Measurements from ENCODE around the gene CEP89. TPM values are rescaled to one million over a fixed set of nuclear protein-coding genes. Genes with fewer than 3 reads are reported as not detected.

CEP89 gene
- polyA plus RNA-seq, 1 donor (not counting 4 experiments of a cell fraction or from before 2014, with no cell fraction given) = 11.2 TPM

- H3K9me1 ChIP-seq (ENCODE audit: control insufficient read depth, extremely low read depth, insufficient read depth, low read length) = no peaks in the 10 kb centered on the region
- TF ChIP-seq CTCF (optimal IDR thresholded peaks at IDR 0.05 in 1 of 3, IDR thresholded peaks at IDR 0.05 in 1 of 3, conservative IDR thresholded peaks at IDR 0.05 in 1 of 3; ENCODE audit: extremely low read depth in 1 of 3, insufficient read depth in 2 of 3, low read length in 3 of 3) = no peak
- no peak for TF ChIP-seq EZH2 (IDR thresholded peaks at IDR 0.05; ENCODE audit: low read length)
- H3K27ac ChIP-seq (ENCODE audit: control insufficient read depth, insufficient read depth, low read length) = no peak overlapping the region
- no peak overlapping the region for H3K4me2 ChIP-seq (ENCODE audit: control insufficient read depth, extremely low read depth, insufficient read depth, low read depth, low read length)
- H3K27me3 ChIP-seq (ENCODE audit: control insufficient read depth, extremely low read depth, insufficient read depth, low read length) = no peaks in the 10 kb centered on the region
- dilution Hi-C loops (cut with MboI; ENCODE audit: extremely low pct_ligation_motif_present, low sequenced_read_pairs) = no loop called here
- H3K9me3 ChIP-seq (ENCODE audit: control insufficient read depth, low read depth, low read length) = no peaks in the 10 kb centered on the region
- H3K9ac ChIP-seq (ENCODE audit: control insufficient read depth, extremely low read depth, insufficient read depth, low read length) = no peak overlapping the region
- H2AFZ ChIP-seq (ENCODE audit: control insufficient read depth, low read length) = no peak overlapping the region
- H3K79me2 ChIP-seq (ENCODE audit: control insufficient read depth, insufficient read depth, low read length) = no peaks in the 10 kb centered on the region
- FAIRE-seq (no peak), DNase-seq (ENCODE audit: low read depth, low spot score) (no peak)
- no peaks in the 10 kb centered on the region for H3K4me1 ChIP-seq (ENCODE audit: control insufficient read depth, extremely low read depth, insufficient read depth, low read length)
- H4K20me1 ChIP-seq (ENCODE audit: control insufficient read depth, extremely low read depth, insufficient read depth, low read length) = no peaks in the 10 kb centered on the region
- peaks cover 0 to 3% of the 10 kb centered on the region in 2 experiments for H3K36me3 ChIP-seq (ENCODE audit: control insufficient read depth in 2 of 2, extremely low read depth in 1 of 2, insufficient read depth in 2 of 2, low read length in 2 of 2)
- H3K4me3 ChIP-seq (ENCODE audit: control insufficient read depth in 2 of 3, extremely low read depth in 1 of 3, insufficient read depth in 2 of 3, low read depth in 1 of 3, low read length in 3 of 3) = no peak overlapping the region
These were observed 28.8 kb upstream of the CEP89 start for GRCh38 chr19:33000510-33000909.

- no peak overlapping the region for H3K4me3 ChIP-seq (ENCODE audit: control insufficient read depth in 2 of 3, extremely low read depth in 1 of 3, insufficient read depth in 2 of 3, low read depth in 1 of 3, low read length in 3 of 3)
- H2AFZ ChIP-seq (ENCODE audit: control insufficient read depth, low read length) = no peak overlapping the region
- H3K27me3 ChIP-seq (ENCODE audit: control insufficient read depth, extremely low read depth, insufficient read depth, low read length) = no peaks in the 10 kb centered on the region
- H3K36me3 ChIP-seq (ENCODE audit: control insufficient read depth in 2 of 2, extremely low read depth in 1 of 2, insufficient read depth in 2 of 2, low read length in 2 of 2) = peaks cover 0 to 3% of the 10 kb centered on the region in 2 experiments
- no peaks in the 10 kb centered on the region for H3K9me1 ChIP-seq (ENCODE audit: control insufficient read depth, extremely low read depth, insufficient read depth, low read length)
- H3K27ac ChIP-seq (ENCODE audit: control insufficient read depth, insufficient read depth, low read length) = no peak overlapping the region
- no peak overlapping the region for H3K4me2 ChIP-seq (ENCODE audit: control insufficient read depth, extremely low read depth, insufficient read depth, low read depth, low read length)
- no peaks in the 10 kb centered on the region for H4K20me1 ChIP-seq (ENCODE audit: control insufficient read depth, extremely low read depth, insufficient read depth, low read length)
- FAIRE-seq (no peak), DNase-seq (ENCODE audit: low read depth, low spot score) (no peak)
- no peak overlapping the region for H3K9ac ChIP-seq (ENCODE audit: control insufficient read depth, extremely low read depth, insufficient read depth, low read length)
- dilution Hi-C loops (cut with MboI; ENCODE audit: extremely low pct_ligation_motif_present, low sequenced_read_pairs) = no loop called here
- H3K9me3 ChIP-seq (ENCODE audit: control insufficient read depth, low read depth, low read length) = no peaks in the 10 kb centered on the region
- no peaks in the 10 kb centered on the region for H3K79me2 ChIP-seq (ENCODE audit: control insufficient read depth, insufficient read depth, low read length)
- H3K4me1 ChIP-seq (ENCODE audit: control insufficient read depth, extremely low read depth, insufficient read depth, low read length) = no peaks in the 10 kb centered on the region
- no peak for TF ChIP-seq CTCF (optimal IDR thresholded peaks at IDR 0.05 in 1 of 3, IDR thresholded peaks at IDR 0.05 in 1 of 3, conservative IDR thresholded peaks at IDR 0.05 in 1 of 3; ENCODE audit: extremely low read depth in 1 of 3, insufficient read depth in 2 of 3, low read length in 3 of 3)
- TF ChIP-seq EZH2 (IDR thresholded peaks at IDR 0.05; ENCODE audit: low read length) = no peak
These were observed 27.0 kb upstream of the CEP89 start for GRCh38 chr19:32998722-32999121.
